NCI-H526 (cell line): ENCODE results near the gene TOP2B.
A peak's percentile ranks its signal among the peaks of the same experiment; 100 is the strongest.

Experiments
- DNase-seq, 2 experiments: peaks; one replicate each; lab custom pipeline; 2025; lab: John Stamatoyannopoulos, UW

Gene TOP2B

GRCh38 chr3:25618028-25618427 lies 46.7 kb downstream of the TOP2B start:
- no peak for DNase-seq

GRCh38 chr3:25611193-25611592 lies 53.5 kb downstream of the TOP2B start:
- DNase-seq = no peak

GRCh38 chr3:25610779-25611178 lies 53.9 kb downstream of the TOP2B start:
- DNase-seq = no peak

GRCh38 chr3:25610167-25610566 lies 54.5 kb downstream of the TOP2B start:
- no peak for DNase-seq

GRCh38 chr3:25604107-25604805 lies 60.5 kb downstream of the TOP2B start:
- no peak for DNase-seq

- no peak for DNase-seq
These were observed 61.0 kb downstream of the TOP2B start for GRCh38 chr3:25603703-25604102.

- DNase-seq = no peak
These were observed 67.1 kb downstream of the TOP2B start for GRCh38 chr3:25597535-25598101.

GRCh38 chr3:25594007-25594502 lies 70.7 kb downstream of the TOP2B start:
- peak; percentile 29 to 31 for DNase-seq

GRCh38 chr3:25593001-25593400 lies 71.7 kb downstream of the TOP2B start:
- DNase-seq = no peak

- DNase-seq = peak in 1 of 2 experiments; percentile 8
These were observed 72.2 kb downstream of the TOP2B start for GRCh38 chr3:25592510-25592968.

- no peak for DNase-seq
These were observed 74.9 kb downstream of the TOP2B start for GRCh38 chr3:25589783-25590258.

GRCh38 chr3:25589104-25589782 lies 75.5 kb downstream of the TOP2B start:
- no peak for DNase-seq

GRCh38 chr3:25588441-25589103 lies 76.1 kb downstream of the TOP2B start:
- no peak for DNase-seq

- no peak for DNase-seq
These were observed 76.7 kb downstream of the TOP2B start for GRCh38 chr3:25587975-25588374.

- no peak for DNase-seq
These were observed 77.2 kb downstream of the TOP2B start for GRCh38 chr3:25587526-25587925.

GRCh38 chr3:25587094-25587493 lies 77.6 kb downstream of the TOP2B start:
- no peak for DNase-seq

GRCh38 chr3:25586553-25586952 lies 78.2 kb downstream of the TOP2B start:
- no peak for DNase-seq

- DNase-seq = no peak
These were observed 78.6 kb downstream of the TOP2B start for GRCh38 chr3:25586167-25586505.

GRCh38 chr3:25585361-25586166 lies 79.1 kb downstream of the TOP2B start:
- no peak for DNase-seq

- no peak for DNase-seq
These were observed 80.5 kb downstream of the TOP2B start for GRCh38 chr3:25584011-25584789.

GRCh38 chr3:25583343-25583742 lies 81.4 kb downstream of the TOP2B start:
- DNase-seq = no peak
